AG20443 (cell line): ENCODE results near the gene FAM83E.
"Not testable (repeated sequence)": the region's sequence is repeated elsewhere in the genome, so short reads cannot be mapped to it uniquely, and the experiment has no call there.

ENCODE experiments used
- DNase-seq: peaks from one replicate; pipeline ENCODE4 v3.0.0; 2012; ENCODE audit warnings: low spot score, mixed read lengths

FAM83E gene

GRCh38 chr19:48614436-48615230 lies at the start of gene FAM83E:
Gene FAM83E, minus strand, starts transcription at chr19:48615076. Its CDS starts 1,704 bp downstream, at chr19:48613372.
- no peak for DNase-seq

DNA sequence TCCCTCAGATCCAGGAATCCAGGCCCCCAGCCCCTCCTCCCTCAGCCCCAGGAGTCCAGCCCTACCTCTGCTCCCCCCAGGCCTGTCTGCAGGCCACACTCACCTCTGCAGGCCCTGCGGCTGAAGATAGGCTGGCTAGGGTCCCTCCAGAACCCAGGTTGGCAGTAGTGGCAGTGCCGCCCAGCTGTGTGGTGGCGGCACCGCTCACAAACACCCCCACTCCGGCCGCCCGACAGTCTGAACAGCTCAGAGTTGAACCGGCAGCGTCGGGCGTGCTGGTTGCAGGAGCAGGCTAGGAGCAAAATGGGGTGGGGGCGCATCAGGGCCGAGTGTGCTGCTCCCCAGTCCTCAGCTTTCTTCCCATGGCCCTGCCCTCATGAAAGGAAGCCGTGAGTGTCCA lies 49.6 kb upstream of the FAM83E start:
- no peak for DNase-seq

DNA sequence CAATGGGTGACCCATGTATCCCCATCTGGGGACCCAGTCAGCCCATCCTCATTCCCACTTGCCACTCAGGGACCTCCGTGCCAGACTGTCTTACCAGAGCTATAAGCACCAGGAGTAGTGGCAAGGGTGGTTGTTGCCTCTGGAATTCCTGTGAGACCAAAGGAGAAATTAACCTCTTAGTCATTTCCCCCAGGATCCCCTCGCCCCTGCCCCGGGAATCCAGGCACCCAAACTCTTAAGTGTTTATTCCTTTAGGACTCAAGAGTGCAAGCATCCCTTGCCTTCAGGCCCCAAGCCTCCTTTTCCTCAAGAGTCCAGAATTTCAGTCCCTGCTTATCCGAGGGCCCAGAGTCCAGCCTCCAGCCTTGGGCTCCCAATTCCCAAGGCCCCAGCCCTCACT lies 48.8 kb upstream of the FAM83E start:
- no peak for DNase-seq

GRCh38 chr19:48661711-48662090 lies 46.8 kb upstream of the FAM83E start:
- DNase-seq: no peak

DNA sequence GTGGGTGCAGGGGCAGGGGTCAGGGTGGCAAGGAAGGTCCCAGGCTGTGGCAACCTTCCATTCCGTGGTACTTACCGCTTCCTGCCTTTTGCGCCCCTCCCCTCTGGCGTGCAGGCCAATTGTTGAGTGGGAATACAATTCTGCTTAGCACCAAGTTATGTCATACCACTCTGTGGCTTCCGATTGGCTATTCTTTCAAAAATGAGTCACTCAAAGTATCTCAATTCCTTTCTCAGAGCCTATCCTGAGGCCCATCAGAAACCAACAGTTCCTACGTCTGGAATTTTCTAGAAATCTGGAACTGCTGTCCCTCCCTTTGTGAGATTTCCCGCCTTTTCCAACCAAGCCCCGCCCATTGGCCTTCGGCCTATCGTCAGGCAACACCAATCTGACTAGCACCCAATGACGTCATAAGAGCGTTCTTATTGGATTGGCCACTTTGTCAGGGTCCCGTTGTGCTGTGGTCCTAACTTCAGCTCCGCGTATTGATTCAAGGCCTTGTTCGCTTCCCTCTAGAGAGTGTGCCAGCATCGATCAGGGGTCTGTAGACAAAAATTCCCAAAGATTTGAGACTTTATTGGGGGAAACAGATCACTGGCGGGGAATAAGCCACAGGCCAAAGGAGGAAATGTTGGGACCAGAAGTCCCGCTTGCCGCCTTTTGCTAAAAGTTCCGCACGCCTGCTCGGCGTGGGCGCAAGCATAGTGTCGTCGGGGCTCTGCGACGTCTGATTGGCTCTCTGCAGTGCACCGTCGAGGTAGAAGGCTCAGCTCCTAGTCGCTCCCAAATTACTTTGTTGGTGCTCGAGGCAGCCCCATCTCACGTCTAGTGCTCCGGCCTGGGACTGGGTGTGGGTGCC lies 46.2 kb upstream of the FAM83E start:
- peak; percentile 92 for DNase-seq

GRCh38 chr19:48659768-48660167 lies 44.9 kb upstream of the FAM83E start:
- DNase-seq: no peak

- DNase-seq: no peak
These were observed 43.6 kb upstream of the FAM83E start for GRCh38 chr19:48658483-48658882.

DNA sequence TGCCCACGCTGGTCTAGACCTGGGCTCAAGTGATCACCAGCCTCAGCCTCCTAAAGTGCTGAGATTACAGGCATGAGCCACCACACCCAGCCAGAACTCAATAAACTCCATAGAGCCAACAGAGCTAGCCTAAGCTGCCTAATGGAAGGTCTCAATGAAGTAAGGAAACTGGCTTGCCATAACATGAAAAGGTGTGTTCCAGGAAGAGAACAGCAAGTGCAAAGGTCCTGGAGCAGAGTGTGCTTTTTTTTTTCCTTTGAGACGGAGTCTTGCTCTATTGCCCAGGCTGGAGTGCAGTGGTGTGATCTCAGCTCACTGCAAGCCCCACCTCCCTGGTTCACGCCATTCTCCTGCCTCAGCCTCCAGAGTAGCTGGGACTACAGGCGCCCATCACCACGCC lies 43.0 kb upstream of the FAM83E start:
- not testable (repeated sequence) for DNase-seq

DNA sequence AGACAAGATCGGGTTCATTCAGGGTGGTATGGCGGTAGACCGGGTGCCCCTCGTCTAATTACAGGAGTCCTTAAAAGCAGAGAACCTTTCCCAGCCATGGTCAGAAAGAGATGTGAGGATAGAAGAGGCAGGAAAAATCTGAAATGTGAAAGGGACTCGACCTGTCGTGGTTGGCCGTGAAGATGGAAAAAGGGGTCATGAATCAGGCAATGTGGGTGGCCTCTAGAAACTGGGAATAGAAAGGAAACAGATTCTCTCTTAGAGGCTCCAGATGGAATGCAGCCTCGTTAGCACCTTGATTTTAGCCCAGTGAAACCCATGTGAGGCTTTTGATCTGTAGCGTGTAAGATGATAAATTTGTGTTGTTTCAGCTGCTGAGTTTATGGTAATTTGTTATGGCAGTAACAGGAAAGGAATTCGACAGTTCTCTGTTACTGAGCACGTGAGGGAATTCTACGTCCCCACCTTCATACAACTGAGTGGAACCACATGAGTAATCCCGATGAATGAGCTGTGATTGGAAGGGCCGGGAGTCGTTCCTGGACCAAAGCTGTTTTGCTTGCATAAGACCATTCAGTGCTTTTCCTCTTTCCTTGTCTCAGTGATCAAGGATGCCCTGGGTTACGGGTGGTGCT lies 42.1 kb upstream of the FAM83E start:
- peak; percentile 86 for DNase-seq

GRCh38 chr19:48654299-48655059 lies 39.6 kb upstream of the FAM83E start:
- no peak for DNase-seq

DNA sequence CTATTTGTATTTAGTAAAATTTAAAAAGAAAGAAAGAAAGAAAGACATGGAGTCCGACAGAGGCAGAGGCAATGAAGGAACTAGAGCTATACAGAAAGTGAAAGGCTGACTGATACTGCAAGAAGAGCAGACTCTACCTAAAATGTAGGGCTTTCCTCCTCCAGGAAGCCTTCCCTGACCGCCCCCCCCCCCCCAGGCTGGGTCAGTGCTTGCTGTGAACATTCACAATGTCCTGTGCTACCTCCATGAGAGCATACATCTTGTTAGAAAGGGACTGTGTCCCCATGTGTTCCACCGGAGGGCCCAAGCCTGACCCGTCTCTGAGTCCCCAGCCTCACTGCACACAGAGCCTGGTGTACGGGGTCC lies 36.8 kb upstream of the FAM83E start:
- no peak for DNase-seq

DNA sequence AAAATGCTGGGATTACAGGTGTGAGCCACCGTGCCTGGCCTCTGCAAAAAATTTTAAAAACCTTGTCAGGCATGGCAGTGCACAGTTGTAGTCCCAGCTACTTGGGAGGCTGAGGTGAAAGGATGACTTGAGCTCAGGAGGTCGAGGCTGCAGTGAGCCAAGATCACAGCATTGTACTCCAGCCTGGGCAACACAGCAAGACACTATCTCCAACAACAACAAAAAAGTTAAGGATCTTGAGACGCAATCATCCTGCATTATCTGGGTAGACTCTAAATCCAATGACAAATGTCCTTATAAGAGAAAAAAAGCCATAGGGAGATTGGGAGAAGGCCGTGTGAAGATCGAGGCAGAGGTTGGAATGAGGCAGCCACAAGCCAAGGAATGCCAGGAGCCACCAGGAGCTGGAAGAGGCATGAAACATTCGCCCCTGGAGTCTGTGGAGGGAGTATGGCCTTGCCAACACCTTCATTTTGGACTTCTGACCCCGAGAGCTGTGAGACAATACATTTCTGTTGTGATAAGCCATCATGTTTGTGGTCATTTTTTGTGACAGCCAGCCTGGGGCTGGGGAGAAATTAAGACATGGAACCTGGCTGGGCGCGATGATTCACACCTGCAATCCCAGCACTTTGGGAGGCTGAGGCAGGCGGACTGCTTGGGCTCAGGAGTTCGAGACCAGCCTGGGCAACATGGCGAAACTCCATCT lies 36.3 kb upstream of the FAM83E start:
- no peak for DNase-seq

DNA sequence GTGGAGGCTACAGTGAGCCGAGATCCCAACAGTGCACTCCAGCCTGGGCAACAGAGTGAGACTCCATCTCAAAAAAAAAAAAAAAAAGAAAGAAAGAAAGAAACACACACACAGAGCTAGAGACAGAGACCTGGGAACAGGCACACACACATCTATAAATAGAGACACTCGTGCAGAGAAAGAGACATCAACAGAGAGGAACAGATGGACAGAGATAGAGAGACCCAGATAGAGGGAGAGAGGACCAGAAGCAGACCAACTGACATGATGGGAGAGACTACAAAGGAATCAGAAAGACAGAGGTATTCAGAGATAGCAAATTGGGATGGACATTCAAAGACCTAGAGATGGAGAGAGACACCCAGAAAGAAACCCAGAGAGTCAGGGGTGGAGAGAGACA lies 33.3 kb upstream of the FAM83E start:
- DNase-seq: no peak

DNA sequence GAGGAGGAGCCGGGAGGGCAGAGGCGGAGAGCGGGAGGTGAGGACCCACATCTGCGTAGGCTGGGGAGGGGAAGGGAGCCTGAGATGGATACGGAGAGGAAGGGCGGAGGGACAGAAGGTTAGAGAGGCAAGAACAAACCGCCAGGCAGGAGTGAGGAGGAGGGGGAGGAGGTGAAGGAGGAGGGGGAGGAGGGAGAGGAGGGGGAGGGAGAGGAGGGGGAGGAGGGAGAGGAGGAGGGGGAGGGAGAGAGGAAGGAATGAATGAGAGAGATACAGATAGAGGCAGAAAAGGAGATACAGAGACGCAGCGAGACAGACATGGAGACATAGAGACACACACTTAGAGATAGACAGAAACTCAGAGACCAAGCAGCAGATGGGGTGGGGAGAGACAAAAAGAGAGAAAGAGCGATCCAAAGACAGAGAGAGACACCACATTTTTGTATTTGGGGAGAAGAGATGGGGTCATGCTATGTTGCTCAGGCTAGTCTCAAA lies 31.9 kb upstream of the FAM83E start:
- DNase-seq: no peak

DNA sequence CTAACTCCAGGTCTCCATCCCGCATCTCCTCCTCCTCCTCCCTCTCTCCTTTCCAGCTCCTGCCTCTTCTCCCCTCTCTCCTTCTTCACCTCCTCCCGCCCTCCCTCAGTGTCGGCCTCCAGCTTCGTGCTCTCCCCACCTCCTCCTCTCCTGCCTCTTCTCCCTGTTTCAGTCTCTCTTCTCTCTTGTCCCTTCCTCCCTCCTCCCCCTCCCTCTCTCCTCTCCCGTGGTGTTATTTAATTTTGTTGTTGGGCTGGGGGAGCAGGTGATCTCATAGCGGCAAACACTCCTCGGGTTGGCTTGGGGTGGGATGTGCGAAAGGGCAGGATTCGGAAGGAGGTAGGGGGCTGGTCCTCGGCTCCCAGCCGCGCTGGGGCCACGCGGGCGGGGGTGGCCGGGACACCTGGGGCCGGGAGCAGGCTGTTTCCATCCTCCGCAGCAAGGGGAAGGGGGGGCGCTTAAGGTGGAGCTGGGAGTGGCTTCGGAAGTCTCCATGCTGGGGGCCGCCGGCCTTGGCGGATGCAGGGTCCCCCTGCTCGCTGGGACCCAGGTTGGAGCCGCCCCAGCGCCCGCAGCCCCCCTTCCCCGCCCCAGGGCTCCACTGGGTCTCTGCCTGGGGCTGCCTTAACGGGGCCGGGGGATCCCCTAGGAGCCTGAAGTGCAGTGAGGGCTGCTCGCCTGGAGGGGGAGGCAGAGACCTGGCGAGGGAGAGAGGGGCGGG lies 31.3 kb upstream of the FAM83E start, which contains the start of gene CA11:
Gene CA11 (minus strand): TSS at position 187 of the 721 bp plus-strand sequence. CDS start 555 bp downstream, outside the sequence.
- peak; percentile 90 for DNase-seq

- DNase-seq: no peak
These were observed 30.7 kb upstream of the FAM83E start for GRCh38 chr19:48645620-48646000.

GRCh38 chr19:48644839-48645619 lies 30.2 kb upstream of the FAM83E start:
- DNase-seq: peak; percentile 73

- DNase-seq: no peak
These were observed 29.5 kb upstream of the FAM83E start for GRCh38 chr19:48644355-48644754.

DNA sequence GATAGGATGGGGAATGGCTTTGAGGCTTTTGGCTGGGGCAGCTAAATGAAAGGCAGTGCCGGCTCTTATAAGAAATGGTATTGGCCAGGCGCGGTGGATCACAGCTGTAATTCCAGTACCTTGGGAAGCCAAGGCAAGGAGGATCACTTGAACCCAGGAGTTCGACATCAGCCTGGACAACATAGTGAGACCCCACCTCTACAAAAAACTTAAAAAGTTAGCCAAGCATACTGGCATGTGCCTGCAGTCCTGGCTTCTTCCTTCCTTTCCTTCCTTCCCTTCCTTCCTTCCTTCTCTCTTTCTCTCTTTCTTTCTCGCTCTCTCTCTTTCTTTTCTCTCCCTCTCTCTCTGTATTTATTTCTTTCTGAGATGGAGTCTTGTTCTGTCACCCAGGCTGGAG lies 28.0 kb upstream of the FAM83E start:
- DNase-seq: no peak

- no peak for DNase-seq
These were observed 27.0 kb upstream of the FAM83E start for GRCh38 chr19:48641850-48642249.
